Uterus (tissue), 2 donors: Measurements from ENCODE around the gene SASH1.
A peak's percentile ranks its signal among the peaks of the same experiment; 100 is the strongest.

Experiments
- CTCF ChIP-seq, 4 experiments: fragments of 200-600 bp in 2 of 4; fragments of 450-650 bp in 2 of 4; sonication (generic) in 2 of 4; IDR thresholded peaks; one replicate each; pipeline ENCODE4 v1.5.1; 2016 to 2019; ENCODE audit warnings: antibody characterized with exemption in 4 of 4, mild to moderate bottlenecking in 2 of 4, moderate library complexity in 1 of 4
- POLR2A ChIP-seq, 2 donors: fragments of 450-650 bp; IDR thresholded peaks; one replicate each; pipeline ENCODE4 v1.6.1; 2016; ENCODE audit warnings: antibody characterized with exemption in 2 of 2, mild to moderate bottlenecking in 1 of 2, moderate library complexity in 1 of 2

DNA sequence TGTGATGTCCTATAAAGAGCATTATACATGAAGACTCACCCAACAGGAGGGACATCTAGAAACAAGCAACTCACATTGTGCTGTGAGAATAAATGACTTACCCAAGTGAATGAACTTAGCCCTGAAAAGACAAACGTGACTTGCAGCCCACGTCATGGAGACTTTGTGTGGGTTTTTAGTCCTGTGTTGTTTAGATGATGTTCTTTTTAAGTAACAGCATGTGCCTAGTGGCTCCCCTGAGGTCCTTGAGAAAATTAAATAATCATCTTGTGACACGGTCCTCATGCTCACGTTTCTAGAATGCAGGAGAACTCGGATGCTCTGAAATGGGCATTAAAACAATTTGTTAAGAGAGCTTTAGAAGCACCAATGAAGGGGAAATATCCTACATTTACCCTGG, 165.1 kb downstream of the SASH1 start:
- TF ChIP-seq CTCF (IDR thresholded peaks at IDR 0.05) = no peak
- TF ChIP-seq POLR2A (IDR thresholded peaks at IDR 0.05) = peak in 1 of 2 donors; percentile 25
